ENCODE results near the gene LRP6.

Gene LRP6

DNA sequence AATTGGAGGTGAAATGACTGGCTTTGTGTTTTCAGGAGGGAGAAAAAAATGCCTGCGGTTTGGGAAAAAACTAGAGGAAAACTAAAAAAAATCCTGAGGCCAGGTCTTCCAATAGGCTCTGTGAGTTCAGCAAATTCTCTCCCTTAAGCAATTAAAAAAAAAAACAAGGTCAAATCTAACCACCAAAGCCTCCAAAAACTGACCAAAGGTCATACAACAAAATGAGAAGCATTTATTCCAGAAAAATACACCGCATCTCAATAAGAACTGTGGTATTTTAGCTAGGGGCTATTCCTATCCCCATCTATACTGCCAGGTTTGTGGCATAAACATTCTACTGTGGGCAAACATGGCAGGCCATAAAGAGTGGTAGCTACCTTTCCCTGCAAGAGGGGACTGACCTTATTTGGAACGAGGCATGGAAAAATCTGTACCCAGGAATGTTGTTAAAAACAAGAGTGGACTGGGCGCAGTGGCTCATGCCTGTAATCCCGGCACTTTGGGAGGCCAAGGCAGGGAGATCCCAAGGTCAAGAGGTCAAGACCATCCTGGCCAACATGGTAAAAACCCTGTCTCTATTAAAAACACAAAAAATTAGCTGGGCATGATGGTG is 60.0 kb downstream of the LRP6 start:
- TF ChIP-seq, protein P1, sequence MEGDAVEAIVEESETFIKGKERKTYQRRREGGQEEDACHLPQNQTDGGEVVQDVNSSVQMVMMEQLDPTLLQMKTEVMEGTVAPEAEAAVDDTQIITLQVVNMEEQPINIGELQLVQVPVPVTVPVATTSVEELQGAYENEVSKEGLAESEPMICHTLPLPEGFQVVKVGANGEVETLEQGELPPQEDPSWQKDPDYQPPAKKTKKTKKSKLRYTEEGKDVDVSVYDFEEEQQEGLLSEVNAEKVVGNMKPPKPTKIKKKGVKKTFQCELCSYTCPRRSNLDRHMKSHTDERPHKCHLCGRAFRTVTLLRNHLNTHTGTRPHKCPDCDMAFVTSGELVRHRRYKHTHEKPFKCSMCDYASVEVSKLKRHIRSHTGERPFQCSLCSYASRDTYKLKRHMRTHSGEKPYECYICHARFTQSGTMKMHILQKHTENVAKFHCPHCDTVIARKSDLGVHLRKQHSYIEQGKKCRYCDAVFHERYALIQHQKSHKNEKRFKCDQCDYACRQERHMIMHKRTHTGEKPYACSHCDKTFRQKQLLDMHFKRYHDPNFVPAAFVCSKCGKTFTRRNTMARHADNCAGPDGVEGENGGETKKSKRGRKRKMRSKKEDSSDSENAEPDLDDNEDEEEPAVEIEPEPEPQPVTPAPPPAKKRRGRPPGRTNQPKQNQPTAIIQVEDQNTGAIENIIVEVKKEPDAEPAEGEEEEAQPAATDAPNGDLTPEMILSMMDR (IDR thresholded peaks at IDR 0.05): no peak
- TF ChIP-seq ZFX (IDR thresholded peaks at IDR 0.05; ENCODE audit: borderline replicate concordance): no peak
- no peak overlapping the region for H3K27ac ChIP-seq

DNA sequence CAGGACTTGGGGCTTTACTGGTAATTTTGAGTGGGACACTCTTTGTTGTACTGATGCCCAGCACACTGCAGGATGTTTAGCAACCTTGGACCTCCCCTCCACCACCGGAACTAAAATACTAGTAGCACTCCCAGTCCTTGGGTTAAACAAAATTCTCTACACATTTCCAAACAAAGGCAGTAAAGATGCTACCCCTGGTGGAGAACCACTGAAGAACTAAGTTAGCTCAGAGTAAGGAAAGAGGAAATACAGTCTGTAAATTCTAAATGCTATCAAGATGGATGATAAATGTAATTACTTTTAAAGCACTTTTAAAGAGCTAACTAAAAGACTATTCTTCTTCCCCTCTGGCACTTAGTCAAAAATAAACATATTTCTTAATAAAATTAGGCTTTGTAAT is 64.1 kb downstream of the LRP6 start:
- H3K27ac ChIP-seq: no peak overlapping the region
- no peak for TF ChIP-seq ZFX (IDR thresholded peaks at IDR 0.05; ENCODE audit: borderline replicate concordance)
- TF ChIP-seq, protein P1 (IDR thresholded peaks at IDR 0.05): no peak

DNA sequence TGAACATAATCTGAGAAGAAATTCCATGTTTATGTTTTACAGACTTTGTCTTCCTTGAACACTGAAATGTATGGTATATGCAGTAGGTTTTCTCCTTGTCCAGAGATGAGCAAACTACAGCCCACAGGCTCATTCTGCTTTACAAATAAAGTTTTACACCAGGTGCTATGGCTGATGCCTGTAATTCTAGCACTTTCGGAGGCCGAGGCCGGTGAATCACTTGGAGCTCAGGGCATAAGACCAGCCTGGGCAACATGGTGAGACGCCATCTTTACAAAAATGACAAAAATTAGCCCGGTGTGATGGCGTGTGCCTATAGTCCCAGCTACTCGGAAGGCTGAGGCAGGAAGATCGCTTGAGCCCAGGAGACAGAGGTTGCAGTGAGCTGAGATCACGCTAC is 64.7 kb downstream of the LRP6 start:
- no peak overlapping the region for H3K27ac ChIP-seq
- no peak for TF ChIP-seq ZFX (IDR thresholded peaks at IDR 0.05; ENCODE audit: borderline replicate concordance)
- TF ChIP-seq, protein P1 (IDR thresholded peaks at IDR 0.05): no peak

DNA sequence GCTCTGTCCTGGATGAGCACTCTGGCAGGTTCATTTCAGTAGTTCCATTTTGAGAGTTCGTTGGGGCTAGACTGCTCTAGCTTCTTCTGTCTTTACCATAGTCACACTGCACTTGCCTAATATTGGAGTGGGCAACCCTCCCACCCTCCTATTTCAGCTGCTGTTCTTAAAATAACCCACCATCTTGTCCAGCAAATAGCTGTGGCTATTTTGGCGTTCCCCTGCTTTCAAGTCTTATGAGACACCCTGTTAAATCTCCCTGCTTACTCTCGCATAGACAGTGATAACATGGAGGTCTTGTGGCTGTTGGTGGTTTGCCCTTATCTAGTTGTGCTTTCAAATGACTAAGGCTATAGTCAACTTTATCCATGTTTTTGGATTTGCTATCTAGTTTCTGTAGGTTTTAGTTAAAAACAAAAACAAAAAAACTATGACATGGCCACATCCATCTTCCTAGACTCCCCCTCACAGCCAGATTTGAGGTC is 65.5 kb downstream of the LRP6 start:
- no peak overlapping the region for H3K27ac ChIP-seq
- TF ChIP-seq, protein P1 (IDR thresholded peaks at IDR 0.05): no peak
- no peak for TF ChIP-seq ZFX (IDR thresholded peaks at IDR 0.05; ENCODE audit: borderline replicate concordance)

DNA sequence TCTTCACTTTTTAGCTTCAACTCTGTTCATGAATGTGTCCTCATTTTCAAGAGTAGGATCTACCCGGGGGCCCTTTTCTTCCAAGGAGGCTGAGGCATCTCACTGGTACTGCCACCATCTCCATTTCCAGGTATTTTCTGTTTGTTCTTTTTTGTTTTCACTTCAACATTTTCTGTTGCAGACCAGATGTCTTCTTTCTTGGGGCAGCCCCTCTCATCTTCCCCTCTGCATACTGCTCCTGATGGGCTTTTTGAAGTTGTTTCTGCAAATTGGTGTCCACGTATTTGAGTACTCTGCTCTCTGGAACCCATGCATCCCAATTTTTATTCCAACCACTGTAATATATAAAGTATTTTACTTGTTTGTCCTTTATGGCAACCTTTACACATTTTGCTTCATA is 66.5 kb downstream of the LRP6 start:
- H3K27ac ChIP-seq: no peak overlapping the region
- TF ChIP-seq, protein P1 (IDR thresholded peaks at IDR 0.05): no peak
- no peak for TF ChIP-seq ZFX (IDR thresholded peaks at IDR 0.05; ENCODE audit: borderline replicate concordance)

DNA sequence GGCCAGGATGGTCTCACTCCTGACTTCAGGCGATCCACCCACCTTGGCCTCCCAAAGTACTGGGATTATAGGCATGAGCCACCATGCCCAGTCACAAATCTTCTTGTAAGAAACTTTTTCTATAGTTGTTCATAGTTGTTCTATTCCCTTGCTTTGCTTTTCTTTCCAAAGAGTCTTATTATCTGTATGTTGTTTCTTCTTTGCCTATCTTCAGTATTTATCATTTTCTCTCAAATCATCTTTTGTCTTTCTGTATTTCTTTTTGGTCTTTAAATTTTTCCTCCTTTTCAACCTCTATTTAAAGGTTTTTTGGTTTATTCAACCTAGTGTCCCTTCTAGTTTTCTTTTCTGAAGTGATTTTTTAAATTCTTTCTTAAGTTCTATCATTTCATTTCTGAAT is 68.7 kb downstream of the LRP6 start:
- no peak overlapping the region for H3K27ac ChIP-seq
- no peak for TF ChIP-seq ZFX (IDR thresholded peaks at IDR 0.05; ENCODE audit: borderline replicate concordance)
- TF ChIP-seq, protein P1 (IDR thresholded peaks at IDR 0.05): no peak

DNA sequence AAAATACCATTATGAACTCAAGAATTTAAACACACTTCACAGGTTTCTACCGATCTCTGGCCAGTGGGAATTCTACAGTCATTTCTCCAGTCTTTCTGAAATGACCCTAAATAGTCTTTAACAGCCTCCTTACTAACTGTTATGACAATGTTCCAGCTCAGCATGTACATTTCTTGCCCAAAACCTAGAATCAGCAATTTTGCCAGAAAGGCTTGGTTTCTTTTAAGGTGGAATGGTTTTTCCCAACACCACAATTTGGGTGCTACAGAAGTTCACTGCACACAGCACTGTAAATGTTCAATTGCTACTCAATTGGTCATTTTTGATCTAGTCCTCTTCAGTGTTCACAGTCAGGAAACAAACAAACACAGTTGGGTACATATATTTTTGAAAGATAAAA is 69.7 kb downstream of the LRP6 start:
- no peak overlapping the region for H3K27ac ChIP-seq
- TF ChIP-seq, protein P1 (IDR thresholded peaks at IDR 0.05): no peak
- no peak for TF ChIP-seq ZFX (IDR thresholded peaks at IDR 0.05; ENCODE audit: borderline replicate concordance)
